ENCODE measurements around the gene ZIK1. TPM values are rescaled to one million over a fixed set of nuclear protein-coding genes. Genes with fewer than 3 reads are reported as not detected.

Gene ZIK1
- total RNA-seq: 24.2 TPM

DNA sequence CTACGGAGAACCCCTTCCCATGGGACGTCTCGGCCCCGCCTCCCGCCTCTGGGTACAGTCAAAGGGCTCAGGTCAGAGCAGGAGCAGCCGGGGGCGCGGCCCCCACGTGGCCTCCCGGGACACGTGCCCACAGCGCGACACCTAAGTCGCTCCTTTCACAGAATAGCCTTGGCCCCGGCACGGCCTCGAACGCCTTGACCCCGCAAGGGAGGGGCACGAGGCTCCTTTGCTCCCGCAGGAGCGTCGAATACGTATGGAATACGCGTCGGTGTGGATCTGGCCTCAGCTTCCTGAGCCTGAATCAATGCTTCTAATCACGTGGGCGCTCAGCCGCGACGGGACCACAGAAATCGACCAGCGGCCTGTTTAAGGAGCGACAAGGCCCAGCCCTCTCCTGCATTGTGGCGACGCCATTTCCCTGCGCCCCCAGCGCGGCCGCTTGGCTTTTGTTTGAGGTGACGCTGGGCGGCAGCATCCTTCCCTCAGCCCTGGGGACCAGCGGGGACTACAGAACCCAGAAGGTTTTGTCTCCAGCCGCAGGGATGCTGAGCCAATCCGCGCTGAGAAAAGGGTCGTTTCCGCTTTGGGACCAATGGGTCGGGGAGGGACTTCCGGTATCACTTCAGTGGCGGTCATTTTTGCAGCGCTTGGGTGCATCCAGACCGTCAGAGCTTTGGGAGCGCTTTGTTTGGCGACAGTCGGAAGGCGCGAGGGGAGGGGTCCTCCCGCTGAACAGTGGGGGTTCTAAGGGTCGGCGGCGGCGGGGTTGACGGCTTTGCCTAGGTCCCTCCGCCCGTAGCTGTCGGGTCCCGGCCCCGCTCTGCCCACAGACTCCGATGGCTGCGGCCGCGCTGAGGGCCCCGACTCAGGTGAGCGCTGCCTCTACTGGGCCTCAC, at the start of gene ZIK1:
TSS of gene ZIK1 (plus strand) at position 625 of the 896 bp plus-strand sequence. CDS start at position 837, 212 bp downstream.
- DNase-seq (ENCODE audit: low read depth in 2 of 3, low spot score in 2 of 3): peak; percentile 72 to 99 (median 98)

DNA sequence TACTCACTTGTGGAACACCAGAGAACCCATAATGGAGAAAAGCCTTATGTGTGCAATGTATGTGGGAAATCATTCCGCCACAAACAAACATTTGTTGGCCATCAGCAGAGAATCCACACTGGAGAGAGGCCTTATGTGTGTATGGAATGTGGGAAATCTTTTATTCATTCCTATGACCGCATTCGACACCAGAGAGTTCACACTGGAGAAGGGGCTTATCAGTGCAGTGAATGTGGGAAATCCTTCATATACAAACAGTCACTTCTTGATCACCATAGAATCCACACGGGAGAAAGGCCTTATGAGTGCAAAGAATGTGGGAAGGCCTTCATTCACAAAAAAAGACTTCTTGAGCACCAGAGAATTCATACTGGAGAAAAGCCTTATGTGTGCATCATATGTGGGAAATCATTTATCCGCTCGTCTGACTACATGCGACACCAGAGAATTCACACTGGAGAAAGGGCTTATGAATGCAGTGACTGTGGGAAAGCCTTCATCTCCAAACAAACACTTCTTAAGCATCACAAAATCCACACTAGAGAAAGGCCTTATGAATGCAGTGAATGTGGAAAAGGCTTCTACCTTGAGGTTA, 45.9 kb upstream of the ZIK1 start:
- DNase-seq (ENCODE audit: low read depth in 2 of 3, low spot score in 2 of 3): peak in 1 of 3 donors; percentile 16

DNA sequence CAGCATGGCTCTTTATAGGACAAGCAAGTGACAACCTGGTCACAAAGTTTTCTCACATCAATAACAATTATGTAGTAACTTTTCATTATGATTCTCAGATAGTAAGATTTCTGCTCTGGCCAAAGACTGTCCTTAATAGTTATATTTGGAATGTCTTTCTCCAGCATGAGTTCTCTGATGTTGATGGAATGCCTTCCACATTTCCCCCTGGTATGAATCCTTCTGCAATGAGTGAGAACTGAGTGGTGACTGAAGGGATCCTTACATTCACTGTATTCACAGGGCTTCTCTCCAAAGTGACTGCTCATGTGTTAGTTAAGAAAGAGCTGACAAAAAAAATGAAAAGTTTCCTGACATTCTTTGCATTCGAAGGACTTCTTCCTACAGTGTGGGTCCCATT, 37.4 kb upstream of the ZIK1 start:
- DNase-seq (ENCODE audit: low read depth in 2 of 3, low spot score in 2 of 3): no peak

DNA sequence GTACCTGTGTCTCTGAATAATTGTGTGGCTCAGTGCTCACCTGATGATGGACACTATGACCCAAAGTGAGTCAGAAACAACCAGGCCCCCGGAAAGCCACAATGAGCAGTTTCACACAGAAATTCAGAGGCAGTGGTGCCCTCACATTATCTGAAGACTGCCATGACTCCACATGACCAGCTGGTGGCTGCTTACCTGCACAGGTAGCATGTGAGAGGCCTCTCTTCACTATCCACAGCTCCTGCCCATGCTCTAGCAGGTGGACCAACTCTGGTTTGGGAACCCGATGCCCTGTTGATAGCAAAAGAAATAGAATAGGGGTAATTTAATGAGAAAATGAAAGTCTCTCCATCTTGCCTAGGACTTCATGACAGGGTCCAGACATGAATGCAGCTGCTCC, 31.5 kb upstream of the ZIK1 start:
- no peak for DNase-seq (ENCODE audit: low read depth in 2 of 3, low spot score in 2 of 3)

DNA sequence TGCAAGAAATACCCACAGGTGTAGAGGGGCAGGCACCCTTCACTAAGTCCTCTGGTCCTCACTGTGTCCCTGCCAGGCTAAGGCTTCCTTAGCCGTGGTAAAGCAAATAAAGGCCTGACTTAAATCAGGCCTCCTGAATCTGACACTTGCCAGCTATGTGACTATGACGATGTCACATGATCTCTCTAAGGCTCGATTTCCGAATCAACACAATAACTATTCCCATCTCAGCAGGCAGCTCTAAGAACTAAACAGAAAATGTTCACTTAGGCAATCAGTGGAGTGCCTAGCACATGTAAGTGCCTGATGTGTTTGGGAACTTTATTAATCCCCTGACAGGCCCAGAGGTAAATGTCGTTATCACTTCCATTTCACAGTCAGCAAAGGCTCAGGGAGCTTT, 26.3 kb upstream of the ZIK1 start:
- DNase-seq (ENCODE audit: low read depth in 2 of 3, low spot score in 2 of 3): no peak

DNA sequence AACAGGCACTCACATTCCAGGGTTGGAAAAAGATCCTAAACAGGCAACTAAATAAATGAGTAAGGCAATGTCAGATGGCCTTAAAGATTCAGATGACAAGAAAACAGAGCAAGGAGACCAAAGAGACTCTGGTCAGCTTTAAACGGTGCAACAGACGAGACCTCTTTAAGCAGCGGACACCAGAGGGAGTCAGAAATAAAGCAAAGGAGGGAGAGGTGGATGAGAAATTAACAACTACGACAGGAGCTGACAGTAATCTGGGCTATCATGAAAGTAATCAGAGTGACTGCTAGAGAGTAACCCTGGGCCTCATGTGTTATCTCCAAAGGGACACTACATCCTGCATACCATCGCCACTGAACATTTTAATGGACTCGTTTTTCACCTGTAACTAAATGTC, 25.4 kb upstream of the ZIK1 start:
- DNase-seq (ENCODE audit: low read depth in 2 of 3, low spot score in 2 of 3): peak in 1 of 3 donors; percentile 14

DNA sequence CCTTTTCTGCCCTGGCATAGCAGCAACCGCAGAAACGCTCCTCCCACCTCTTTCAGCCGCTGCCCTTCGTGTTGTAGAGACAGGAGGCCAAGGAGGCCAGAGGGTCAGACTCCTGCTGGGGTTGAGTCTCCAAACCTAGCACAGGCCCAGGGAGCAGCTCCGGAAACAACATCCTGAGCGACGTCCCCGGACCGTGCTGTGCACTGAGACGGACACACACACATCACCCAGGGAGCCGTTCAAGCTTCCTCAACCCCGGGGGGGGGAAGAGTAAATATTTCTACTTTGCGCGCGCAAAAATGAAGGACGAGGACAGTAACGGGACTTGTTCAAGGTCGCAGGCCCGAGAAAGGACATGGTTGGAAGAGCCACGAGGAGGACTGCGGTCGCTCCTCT, 24.9 kb upstream of the ZIK1 start:
- DNase-seq (ENCODE audit: low read depth in 2 of 3, low spot score in 2 of 3): peak in 2 of 3 donors; percentile 15 to 26

DNA sequence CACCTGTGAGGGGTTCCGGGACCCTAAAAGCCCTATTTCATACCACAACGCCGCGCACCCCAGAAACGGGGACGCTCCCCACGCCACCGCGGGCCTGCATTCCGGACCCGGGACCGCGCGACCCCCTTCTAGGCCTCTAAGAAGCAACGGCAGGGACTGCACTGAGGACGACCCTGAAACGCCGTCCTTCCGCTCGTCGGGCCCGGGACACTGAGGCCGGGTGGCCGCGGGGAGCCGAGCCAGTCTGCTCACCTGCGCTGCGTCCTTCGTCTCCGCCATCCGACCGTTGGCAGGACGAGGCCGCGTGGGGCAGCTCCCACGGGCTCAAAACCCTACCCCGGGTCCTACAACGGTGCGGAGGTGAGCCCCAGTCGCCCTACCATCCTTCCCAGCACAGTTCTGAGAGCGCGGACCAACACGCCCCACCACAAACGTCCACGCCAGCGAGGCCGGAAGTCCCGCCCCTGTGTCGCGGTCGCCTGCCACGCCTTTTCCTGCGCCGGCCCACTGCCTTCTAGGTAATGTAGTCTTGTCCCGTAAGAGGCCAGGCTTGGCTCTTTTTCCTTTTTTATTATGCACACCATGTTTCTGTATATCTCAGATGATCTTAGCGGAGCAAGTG, 24.4 kb upstream of the ZIK1 start, which contains the start of gene ZNF550:
TSS of gene ZNF550 (minus strand) at position 460 of the 622 bp plus-strand sequence. CDS start at position 279, 181 bp downstream.
- peak; percentile 60 to 90 (median 85) for DNase-seq (ENCODE audit: low read depth in 2 of 3, low spot score in 2 of 3)

DNA sequence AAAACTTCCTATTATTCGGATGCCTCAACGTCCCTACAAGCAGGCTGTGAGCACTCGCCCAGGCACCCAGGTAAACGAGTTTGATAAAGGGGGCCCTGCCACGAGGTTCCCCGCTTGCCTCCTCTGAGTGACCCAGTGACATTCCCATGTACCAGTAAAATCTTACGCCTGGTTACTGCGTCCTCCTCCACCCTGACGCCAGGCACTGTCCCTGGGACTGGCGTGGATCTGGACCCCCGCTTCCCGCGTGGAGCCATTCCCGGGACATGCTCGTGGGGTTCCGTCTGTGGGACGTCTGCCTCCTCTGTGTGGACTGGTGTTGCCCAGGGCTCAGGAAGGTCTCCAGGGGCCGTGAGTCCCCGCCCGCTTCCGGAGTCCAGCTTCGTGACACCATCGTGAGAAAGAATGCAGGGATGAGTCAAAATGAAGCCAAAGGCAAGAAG, 23.9 kb upstream of the ZIK1 start:
- DNase-seq (ENCODE audit: low read depth in 2 of 3, low spot score in 2 of 3): no peak

DNA sequence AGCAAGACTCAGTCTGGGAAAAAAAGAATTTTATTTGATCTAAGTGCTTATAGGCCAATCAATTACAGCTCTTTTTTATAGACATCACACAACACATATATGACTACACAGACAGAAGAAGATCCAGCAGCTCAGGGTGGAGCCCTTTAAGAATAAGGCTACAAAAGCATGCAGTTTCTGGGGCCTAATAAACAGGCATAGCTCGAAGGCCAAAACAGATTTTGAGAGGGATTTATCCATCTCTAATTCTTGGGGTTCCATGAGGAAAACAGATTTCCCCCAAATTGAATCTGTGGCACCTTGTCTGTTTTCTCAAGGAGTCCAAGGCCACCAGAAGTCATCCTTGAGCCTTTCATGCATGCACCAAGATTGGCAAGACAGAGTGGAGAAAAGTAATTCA, 20.4 kb upstream of the ZIK1 start:
- no peak for DNase-seq (ENCODE audit: low read depth in 2 of 3, low spot score in 2 of 3)

DNA sequence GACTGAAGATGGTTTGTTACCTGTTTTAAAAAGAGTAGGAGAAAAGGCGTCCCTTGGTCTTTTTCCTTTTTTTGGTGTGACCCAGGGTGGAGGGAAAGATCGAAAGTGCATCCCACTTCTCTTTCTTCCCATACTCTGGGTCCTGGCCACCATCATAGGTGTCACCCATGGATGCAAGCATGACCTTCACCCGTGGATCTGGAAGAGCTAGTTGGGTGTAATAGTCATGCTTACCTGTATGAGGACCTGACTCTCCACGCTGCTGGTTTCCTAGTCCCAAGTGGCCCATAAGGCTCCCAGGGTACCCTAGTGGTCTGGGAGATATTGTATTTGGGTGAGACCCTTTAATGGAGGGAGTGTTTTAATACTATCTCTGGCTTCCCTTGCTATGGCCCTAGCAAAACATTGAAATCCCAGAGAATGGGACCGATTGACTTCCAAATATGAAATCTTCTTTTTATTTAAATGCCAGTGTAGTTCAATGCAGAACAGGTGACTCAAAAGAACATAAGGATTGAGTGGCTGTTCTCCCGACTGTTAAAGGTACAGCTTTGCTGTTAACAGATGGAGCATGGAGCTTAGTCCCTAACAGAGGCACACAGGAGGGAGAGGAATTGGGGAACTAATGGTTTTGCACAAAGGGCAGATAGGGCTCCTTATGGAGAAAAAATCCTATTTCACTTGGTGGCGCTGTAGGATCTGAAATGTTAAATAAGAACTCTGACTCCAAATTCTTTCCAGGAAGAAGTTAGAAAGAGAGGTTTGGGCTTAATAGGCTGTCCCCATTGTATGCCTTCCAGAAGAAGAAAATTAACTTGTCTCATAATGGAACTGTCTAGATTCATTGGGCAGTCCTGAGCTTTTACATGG, 17.3 kb upstream of the ZIK1 start:
- peak in 2 of 3 donors; percentile 45 to 64 for DNase-seq (ENCODE audit: low read depth in 2 of 3, low spot score in 2 of 3)

DNA sequence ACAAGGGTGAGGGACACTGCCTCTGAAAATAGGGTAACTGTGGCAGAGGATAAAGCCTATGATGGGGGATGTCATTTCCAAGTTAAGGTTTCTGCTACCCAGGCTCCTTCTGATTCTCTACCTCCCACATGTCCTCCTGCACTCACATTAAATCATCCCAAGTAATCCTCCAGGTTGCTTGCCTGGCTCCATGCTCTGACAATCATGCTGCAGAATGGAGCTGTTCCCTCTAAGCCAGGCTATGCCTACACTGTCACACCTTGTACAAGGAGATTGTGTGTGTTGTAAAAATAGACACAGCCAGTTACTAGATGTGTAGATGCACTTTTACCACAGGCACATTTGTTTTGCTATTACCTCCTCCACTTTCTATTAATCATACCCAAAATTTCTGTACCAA, 13.2 kb upstream of the ZIK1 start:
- no peak for DNase-seq (ENCODE audit: low read depth in 2 of 3, low spot score in 2 of 3)

DNA sequence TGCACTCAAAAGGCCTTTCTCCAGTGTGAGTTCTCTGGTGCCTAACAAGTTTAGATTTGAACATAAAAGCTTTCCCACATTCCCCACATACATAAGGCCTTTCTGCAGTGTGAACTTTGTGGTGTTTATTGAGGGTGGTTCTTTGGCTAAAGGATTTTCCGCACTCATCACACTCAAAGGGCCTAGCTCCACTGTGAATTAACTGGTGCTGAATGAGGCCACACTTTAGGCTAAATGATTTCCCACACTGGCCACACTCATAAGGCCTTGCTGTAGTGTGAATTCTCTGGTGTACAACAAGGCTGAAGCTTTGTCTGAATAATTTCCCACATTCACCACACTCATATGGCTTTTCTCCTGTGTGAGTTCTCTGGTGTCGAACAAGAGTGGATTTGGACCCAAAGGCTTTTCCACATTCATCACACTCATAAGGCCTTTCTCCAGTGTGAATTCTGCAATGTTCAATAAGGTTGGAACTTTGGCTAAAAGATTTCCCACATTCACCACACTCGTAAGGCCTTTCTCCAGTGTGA, 11.5 kb upstream of the ZIK1 start:
- no peak for DNase-seq (ENCODE audit: low read depth in 2 of 3, low spot score in 2 of 3)

DNA sequence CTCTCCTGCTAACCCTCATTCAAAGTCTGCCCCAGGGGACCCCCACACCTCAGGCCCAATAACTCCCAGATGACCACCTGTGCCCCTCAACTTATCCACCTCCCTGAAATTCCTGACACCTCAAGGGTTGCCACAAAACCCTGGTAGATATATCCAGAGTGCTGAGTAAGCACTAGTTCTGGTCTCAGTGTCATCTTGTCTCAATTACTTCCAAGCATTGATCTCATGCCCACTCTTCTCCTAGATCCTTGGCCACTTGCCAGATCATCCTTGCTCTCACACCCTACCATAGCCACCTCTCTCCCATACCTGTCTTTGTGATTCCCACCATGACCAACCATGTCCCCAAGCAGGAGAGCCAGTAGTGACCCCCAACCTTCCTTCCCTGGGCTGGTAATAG, 7.3 kb upstream of the ZIK1 start:
- DNase-seq (ENCODE audit: low read depth in 2 of 3, low spot score in 2 of 3): no peak

DNA sequence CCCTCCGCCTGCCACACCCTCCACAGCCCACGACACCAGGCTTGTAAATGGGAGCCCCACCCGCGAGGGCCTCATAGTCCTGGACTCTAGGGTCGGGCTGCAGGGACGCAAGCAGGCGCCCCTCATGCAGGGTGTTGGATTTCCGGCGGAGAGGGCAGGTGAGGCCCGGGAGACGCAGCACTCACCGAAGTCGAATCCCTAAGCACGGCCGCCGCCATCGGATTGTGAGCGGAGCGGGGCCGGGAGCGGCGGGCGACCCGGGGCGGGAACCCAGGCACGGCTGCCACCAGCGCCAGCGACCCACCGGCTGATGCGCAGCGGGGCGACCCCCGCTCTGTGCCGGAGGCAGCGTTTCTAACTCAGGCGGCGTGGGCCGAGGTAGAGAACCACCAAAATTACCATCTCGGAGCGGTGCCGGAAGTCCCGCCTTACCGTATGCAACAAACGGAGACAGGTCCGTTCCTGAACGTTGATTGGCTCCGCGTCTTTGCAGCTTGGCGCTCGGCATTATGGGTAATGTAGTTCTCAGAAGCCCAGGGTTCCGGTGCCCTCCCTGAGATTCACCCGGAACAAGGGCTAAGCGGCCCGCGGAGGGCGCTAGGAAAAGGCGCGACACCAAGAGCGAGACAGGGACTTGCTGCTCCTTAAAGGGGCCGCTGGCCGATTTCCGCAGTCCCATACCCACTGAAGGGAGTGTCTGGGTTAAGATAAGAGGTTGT, 5.3 kb upstream of the ZIK1 start, which contains the start of gene ZNF416:
TSS of gene ZNF416 (minus strand) at position 425 of the 719 bp plus-strand sequence. CDS start at position 218, 207 bp downstream.
- DNase-seq (ENCODE audit: low read depth in 2 of 3, low spot score in 2 of 3): peak; percentile 88 to 99 (median 99)

DNA sequence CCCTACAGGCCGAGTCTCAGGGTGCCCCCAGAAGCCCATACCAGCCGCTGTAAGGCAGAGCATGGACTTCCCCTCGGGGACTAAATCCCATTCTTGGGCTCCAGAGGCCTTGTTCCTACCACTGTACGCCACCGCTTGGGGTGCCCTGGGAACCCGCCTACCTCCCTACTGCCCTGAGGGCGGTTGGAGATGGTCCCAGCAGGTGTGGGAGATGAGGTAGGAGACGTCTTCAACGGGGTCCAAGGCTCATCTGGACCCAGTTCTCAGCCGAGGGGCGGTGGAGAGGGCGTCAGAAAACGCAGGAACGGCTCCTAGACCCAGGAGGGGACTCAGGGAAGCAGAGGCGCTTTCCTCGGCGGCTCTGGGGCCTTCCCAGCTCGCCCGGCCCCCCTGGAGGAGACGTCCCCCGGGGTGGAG, 833 bp upstream of the ZIK1 start:
- no peak for DNase-seq (ENCODE audit: low read depth in 2 of 3, low spot score in 2 of 3)

DNA sequence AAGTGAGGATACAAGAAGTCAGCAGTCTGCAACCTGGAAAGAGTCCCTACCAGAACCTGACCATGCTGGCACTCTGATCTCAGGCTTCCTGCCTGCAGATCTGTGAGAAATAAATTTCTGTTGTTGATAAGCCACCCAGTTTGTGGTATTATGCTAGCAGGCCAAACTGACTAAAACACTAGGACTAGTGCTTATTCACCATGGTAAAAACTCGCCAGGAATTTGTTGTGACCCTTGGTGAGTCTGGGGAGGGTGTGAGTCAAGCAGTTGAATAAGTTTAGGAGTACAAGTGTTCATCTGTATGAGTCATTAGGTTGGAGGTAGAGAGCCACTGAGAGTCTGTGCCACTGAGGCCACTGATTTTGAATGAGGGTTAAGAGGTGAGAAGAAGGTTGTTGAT, 3.6 kb downstream of the ZIK1 start:
- DNase-seq (ENCODE audit: low read depth in 2 of 3, low spot score in 2 of 3): no peak

DNA sequence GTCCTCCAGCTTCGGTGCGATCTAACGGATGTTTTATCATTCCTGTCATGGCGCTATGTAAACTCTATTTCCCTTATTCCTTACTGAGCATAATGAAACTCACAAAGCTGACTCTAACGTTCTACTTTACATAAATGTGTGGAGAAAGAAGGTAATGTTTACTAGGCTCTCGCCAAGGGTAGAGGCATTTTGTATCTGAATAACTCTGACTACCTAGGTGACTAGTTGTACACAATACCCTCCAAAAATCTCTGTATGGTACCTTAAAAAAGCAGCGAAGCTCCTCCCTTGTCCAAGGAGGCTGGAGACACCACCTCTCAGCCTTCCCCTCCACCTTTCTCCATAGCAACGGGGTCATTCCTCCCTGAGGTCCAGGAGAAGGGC, 15.4 kb downstream of the ZIK1 start:
- DNase-seq (ENCODE audit: low read depth in 2 of 3, low spot score in 2 of 3): no peak

DNA sequence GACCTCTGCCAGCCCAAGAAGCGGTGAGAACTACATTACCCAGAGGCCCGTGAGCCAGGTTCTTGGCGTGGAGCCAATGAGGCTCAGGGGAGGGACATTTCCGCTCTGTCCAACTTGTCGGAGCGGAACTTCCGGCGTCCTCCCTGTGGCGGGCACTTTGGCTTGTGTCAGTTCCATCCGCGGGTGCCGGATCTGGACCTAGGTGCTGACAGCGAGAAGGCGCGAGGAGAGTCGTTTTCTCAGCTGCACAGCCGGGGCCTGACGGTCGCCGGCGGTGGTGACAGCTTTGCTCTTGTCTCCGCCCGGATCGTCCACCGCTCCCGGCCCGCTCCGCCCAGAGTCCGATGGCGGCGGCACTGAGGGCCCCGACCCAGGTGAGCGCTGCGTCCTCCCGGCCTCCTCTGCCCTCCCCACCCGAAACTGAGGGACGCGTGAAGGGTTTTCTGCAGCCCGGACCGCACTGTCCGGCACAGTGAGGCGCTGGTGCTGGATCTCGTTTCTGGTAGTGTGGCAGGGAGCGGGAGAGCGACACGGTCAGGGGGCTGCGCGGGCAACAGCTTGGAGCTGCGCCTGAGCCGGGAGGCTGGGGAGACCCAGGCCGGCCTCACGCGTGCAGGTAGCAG, 15.9 kb downstream of the ZIK1 start, which contains the start of gene ZNF530:
TSS of gene ZNF530 (plus strand) at position 125 of the 623 bp plus-strand sequence. CDS start 4,461 bp downstream, outside the sequence.
- peak; percentile 57 to 95 (median 91) for DNase-seq (ENCODE audit: low read depth in 2 of 3, low spot score in 2 of 3)

Data from hematopoietic multipotent progenitor cell (in vitro differentiated cells).